HG02678 (cell line): ENCODE measurements around the gene PTPN18.

Experiments used
- ATAC-seq: cut with Tn5 transposase; IDR thresholded peaks from one replicate; pipeline ENCODE4 v1.9.1; 2021; ENCODE audit warnings: mild to moderate bottlenecking, moderate library complexity; ENCODE audit not compliant: unreplicated experiment

PTPN18 gene

GRCh38 chr2:130339885-130340745 lies 15.7 kb upstream of the PTPN18 start:
- no peak for ATAC-seq

- ATAC-seq: peak; percentile 0
Measured at GRCh38 chr2:130341562-130342019, 14.3 kb upstream of the PTPN18 start.

- peak; percentile 73 for ATAC-seq
Measured at GRCh38 chr2:130342020-130342532, 13.8 kb upstream of the PTPN18 start.

GRCh38 chr2:130342533-130343275 lies 13.2 kb upstream of the PTPN18 start, which contains the start of gene IMP4:
Gene IMP4, plus strand, starts transcription at chr2:130342897. Its CDS starts 36 bp downstream, at chr2:130342933.
- peak; percentile 83 for ATAC-seq

GRCh38 chr2:130344578-130344977 lies 11.3 kb upstream of the PTPN18 start:
- ATAC-seq: no peak

GRCh38 chr2:130345091-130345490 lies 10.8 kb upstream of the PTPN18 start:
- no peak for ATAC-seq

- ATAC-seq: no peak
Measured at GRCh38 chr2:130345611-130346010, 10.2 kb upstream of the PTPN18 start.

- ATAC-seq: no peak
Measured at GRCh38 chr2:130346041-130346740, 9.7 kb upstream of the PTPN18 start.

- no peak for ATAC-seq
Measured at GRCh38 chr2:130346741-130347066, 9.2 kb upstream of the PTPN18 start.

- ATAC-seq: no peak
Measured at GRCh38 chr2:130347220-130347925, 8.5 kb upstream of the PTPN18 start.

GRCh38 chr2:130349174-130349573 lies 6.7 kb upstream of the PTPN18 start:
- ATAC-seq: no peak

GRCh38 chr2:130351711-130352110 lies 4.1 kb upstream of the PTPN18 start:
- ATAC-seq: no peak

GRCh38 chr2:130352237-130352636 lies 3.6 kb upstream of the PTPN18 start:
- no peak for ATAC-seq

GRCh38 chr2:130353291-130354138 lies 2.3 kb upstream of the PTPN18 start:
- no peak for ATAC-seq

GRCh38 chr2:130354139-130354428 lies 1.8 kb upstream of the PTPN18 start:
- ATAC-seq: no peak

- no peak for ATAC-seq
Measured at GRCh38 chr2:130355172-130355577, 681 bp upstream of the PTPN18 start.

GRCh38 chr2:130357864-130358263 lies 2.0 kb downstream of the PTPN18 start:
- no peak for ATAC-seq

- no peak for ATAC-seq
Measured at GRCh38 chr2:130358420-130359350, 2.8 kb downstream of the PTPN18 start.

- ATAC-seq: no peak
Measured at GRCh38 chr2:130359466-130359865, 3.6 kb downstream of the PTPN18 start.
